Activated CD4-positive, alpha-beta T cell treated with anti-CD3 and anti-CD28 coated beads, Interleukin-10, Interleukin-2, amounts not matched to agents 100 ng/mL and 50 ng/mL, durations not matched to agents 16 hours and 8 hours (primary cell): ENCODE measurements around the gene TSSK1B.

ENCODE experiments used
- DNase-seq: peaks from one replicate; pipeline ENCODE4 v3.0.0-alpha.2; 2020

The TSSK1B gene

DNA sequence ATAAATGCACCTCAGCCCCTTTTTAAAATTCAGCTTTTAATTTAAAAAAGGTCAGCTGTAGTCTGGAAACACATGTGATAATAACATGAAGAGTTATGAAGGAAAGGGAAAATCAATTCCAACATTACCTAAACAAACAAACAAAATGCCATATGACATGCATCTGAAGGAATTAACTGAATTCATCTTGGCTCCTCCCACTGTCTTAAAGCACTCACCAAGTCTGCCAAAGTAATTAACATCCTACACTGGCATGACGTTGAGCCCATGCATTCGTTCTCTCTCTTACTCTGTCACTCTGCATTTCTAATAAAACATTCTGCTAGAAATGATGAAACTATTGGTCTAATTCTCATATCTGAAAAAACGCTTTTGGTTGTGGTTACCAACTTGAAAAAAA lies 37.7 kb downstream of the TSSK1B start:
- no peak for DNase-seq

DNA sequence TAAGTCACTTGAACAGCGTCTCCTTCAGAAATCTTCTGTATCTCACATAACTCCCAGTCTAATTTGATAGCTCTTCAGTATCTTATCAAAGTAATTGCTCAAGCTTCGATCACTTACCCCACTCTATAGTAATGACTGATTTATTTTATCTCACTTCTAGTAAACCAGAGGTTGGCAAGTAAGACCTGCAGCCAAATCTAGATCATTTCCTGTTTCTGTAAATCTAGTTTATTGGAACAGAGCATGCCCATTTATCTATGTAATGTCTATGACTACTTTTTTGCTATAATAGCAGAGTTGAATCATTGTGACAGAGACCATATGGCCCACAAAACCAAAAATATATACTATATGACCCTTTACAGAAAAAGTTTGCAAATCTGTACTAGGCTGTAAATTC lies 40.1 kb downstream of the TSSK1B start:
- no peak for DNase-seq

DNA sequence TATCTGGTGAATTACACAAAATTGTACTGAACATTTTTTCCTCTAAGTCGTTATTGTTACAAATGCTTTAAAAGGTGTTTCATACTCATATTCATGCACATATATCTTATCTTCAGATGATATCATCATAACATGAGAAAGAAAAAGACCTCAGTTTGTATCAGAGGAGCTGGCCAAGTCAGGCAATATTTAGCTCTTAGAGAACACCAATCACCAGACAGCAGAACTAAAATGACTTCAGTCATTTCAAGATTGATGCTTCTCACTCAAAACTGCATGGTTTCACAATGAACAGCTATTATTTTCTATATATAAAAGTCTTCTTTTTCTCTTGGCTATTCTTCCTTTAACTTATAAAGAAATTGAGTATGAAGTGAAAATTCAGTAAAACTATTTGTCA lies 44.6 kb downstream of the TSSK1B start:
- DNase-seq, result peak; percentile 37

DNA sequence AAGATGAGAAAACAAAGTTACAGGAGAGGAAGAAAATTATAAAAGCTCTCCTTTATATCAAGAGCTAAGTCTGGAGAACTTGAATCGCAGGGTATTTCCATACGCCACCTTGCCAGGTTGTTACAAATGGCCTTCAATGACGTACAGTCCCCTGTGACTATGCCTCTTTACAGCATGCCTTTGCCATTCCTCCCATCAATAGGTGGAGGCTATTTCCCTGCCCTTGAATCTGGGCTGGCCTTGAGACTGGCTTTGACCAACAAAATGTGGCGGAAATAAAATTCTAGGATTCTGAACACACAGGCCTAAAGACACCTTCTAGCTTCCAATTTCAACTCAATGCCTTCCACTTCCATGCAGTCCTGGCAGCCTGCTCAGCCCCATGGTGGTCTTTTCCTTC lies 45.7 kb downstream of the TSSK1B start:
- no peak for DNase-seq

DNA sequence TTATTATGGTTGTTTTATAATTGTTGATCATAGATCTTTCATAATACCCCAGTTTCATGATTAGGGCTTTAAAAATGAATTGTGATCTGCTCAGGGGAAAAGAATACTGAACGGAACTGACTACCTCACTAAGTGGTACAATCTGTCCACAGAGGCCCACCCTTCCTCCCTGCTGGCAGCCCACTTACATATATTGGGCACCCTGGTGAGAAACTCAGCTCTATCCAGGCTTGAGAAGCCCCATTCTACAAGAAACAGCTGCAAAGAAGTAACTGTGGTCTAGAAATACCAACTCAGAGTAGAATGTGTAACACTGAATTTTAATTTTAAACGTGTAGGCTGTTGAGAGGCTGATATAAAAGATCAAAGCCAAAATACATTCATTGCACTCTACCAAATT lies 46.9 kb downstream of the TSSK1B start:
- DNase-seq, result no peak

DNA sequence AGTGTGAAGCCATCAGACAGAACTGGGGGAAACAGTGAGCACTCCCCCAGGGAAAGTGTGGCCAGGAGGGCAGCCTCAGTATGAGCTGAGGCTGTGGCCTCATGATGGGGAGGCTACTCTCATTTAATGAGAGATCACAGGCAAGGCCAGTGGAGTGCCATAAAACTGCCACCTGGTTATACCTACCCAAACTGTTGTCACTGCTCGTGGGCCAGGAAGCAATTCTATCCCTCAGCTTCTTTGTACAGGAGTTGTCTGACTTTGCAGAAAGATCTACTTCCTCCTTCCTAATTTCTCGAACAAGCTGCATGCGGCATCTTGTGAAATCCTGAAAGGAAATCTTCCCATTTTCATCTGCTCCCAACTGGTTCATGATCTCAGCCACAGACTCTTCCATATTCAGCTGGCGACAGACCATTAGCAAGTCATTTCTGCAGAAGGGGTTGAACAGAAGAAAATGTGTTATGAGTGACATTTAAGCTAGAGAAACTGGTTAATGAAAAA lies 50.0 kb downstream of the TSSK1B start:
- no peak for DNase-seq

DNA sequence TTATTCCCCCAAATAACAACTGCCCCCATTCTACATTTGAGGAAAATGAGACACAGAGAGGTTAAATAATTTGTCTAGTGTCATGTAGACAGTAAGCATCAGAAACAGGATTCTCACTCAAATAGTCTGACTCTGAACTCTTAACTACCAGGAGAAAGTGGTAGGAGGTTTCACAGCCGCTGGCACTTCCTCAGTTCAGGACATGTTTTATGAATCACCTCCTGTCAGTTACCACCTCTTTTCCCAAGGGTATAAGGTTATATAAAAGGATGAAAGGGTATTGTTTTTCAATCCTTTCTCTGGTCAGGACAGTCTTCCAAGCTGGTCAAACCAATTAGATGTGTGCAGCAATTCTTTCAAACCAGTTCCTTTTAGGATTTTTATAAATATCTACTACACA lies 52.1 kb downstream of the TSSK1B start:
- DNase-seq, result no peak
